ENCODE measurements around the gene SLC44A5. TPM values are rescaled to one million over a fixed set of nuclear protein-coding genes. Genes with fewer than 3 reads are reported as not detected.

Gene SLC44A5
- total and polyA plus RNA-seq, 10 of the 15 experiments (the other 5 are each of a cell fraction or from before 2014, with no cell fraction given): 0.04 to 1.3 TPM; not detected in 8

DNA sequence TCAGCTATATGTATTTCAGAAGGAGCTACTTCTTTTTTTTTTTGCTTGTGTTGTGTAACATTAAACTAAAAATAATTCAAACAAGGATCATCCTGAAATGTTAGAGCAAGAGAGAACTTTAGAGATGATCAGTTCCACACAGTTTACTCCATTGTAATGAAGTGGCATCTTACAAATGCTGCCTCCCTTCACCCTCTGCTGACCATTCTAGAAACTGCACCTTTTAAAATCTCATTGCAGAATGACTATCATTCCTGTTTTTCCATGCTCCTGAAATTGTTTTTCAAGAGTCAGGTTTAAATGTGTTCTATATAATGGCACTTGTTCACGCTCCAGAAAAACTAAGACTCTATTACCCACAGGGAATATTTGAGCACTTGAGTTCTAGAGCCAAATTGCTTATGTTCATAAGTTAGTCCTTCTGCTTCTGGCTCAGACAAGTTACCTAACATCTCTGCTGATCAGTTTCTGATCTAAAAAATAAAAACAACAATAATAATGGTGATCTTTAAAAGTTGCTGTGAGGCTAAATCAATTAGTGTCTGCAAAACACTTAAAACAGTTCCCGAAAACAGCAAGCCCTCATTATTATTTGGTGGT is 21.5 kb upstream of the SLC44A5 start:
- DNase-seq (ENCODE audit: low read depth, low spot score) (no peak), FAIRE-seq (peak; percentile 83), ATAC-seq (peak; percentile 79)
- BruUV-seq (replicated peaks): no TSS peak
- H3K9me3 ChIP-seq (replicated peaks; ENCODE audit: control insufficient read depth, insufficient read depth, low read length): no peaks in the 10 kb centered on the region
- ChIA-PET SMC1A (ENCODE audit: uncharacterized antibody, unreplicated experiment) (interaction anchor here (0.6 to 2.6 kb wide), 14 partner anchors 43 to 1480 kb away, joined by 3 to 14 read pairs (median 3); no protein-coding TSS in a partner anchor), CTCF (interaction anchor here (0.6 to 6.3 kb wide), 13 partner anchors 11 to 1460 kb away, joined by 3 to 71 read pairs (median 3); no protein-coding TSS in a partner anchor), POLR2A (interaction anchor here (1.0 kb wide), 1 partner anchor 200 kb away, joined by 3 read pairs; no protein-coding TSS in a partner anchor), RAD21 (ENCODE audit: unreplicated experiment) (interaction anchor here (0.9 to 1.4 kb wide), 3 partner anchors 291 to 367 kb away, joined by 3 to 6 read pairs (median 6); no protein-coding TSS in a partner anchor)
- no peak overlapping the region for H3K4me2 ChIP-seq (ENCODE audit: control insufficient read depth, insufficient read depth)
- no peaks in the 10 kb centered on the region for H3K79me2 ChIP-seq (ENCODE audit: control insufficient read depth, insufficient read depth, low read length)
- H3K4me1 ChIP-seq (ENCODE audit: control insufficient read depth, insufficient read depth, low read length): no peaks in the 10 kb centered on the region
- no peaks in the 10 kb centered on the region for H3K27me3 ChIP-seq (replicated peaks in 1 of 2; ENCODE audit: control insufficient read depth in 2 of 2, insufficient read depth in 2 of 2, low read length in 1 of 2)
- intact Hi-C loops (cut with micrococcal nuclease; ENCODE audit: unreplicated experiment) (loop anchor here (1.0 to 10.0 kb wide), 3 partner anchors 198 to 399 kb away; no protein-coding TSS in a partner anchor), in situ Hi-C loops (cut with MboI) (loop anchor here (10.0 kb wide), 1 partner anchor 368 kb away; no protein-coding TSS in a partner anchor)
- H4K20me1 ChIP-seq (ENCODE audit: control insufficient read depth, insufficient read depth): no peaks in the 10 kb centered on the region
- WGBS (ENCODE audit: insufficient coverage, insufficient replicate concordance, low lambda C conversion rate, missing lambda C conversion rate): 40% methylated on average over 2 of the region's 2 CpGs
- H3K9ac ChIP-seq (ENCODE audit: control insufficient read depth, insufficient read depth, low read length): no peak overlapping the region
- H2AFZ ChIP-seq (ENCODE audit: control insufficient read depth, low read depth, low read length): no peak overlapping the region
- H3K4me3 ChIP-seq: no peak overlapping the region
- no peak overlapping the region for H3K27ac ChIP-seq (ENCODE audit: control insufficient read depth, insufficient read depth)
- H3K36me3 ChIP-seq (ENCODE audit: control insufficient read depth in 2 of 2, insufficient read depth in 2 of 2, low read length in 1 of 2): no peaks in the 10 kb centered on the region
- TF ChIP-seq ETV6 (conservative IDR thresholded peaks at IDR 0.05 in 1 of 2, IDR thresholded peaks at IDR 0.05 in 1 of 2; ENCODE audit: borderline replicate concordance in 1 of 2, low read depth in 1 of 2) (no peak), BCL11A (IDR thresholded peaks at IDR 0.05; ENCODE audit: low read depth, low read length) (no peak), NR2C2 (IDR thresholded peaks at IDR 0.05; ENCODE audit: borderline replicate concordance, control insufficient read depth, insufficient read length, low read depth) (no peak), JUNB (IDR thresholded peaks at IDR 0.05) (no peak), PAX5 (IDR thresholded peaks at IDR 0.05; ENCODE audit: borderline replicate concordance, low read depth, low read length) (no peak), SMC3 (IDR thresholded peaks at IDR 0.05; ENCODE audit: borderline replicate concordance, low read length) (peak; percentile 79), YY1 (IDR thresholded peaks at IDR 0.05; ENCODE audit: low read depth, low read length) (no peak), MEF2B (IDR thresholded peaks at IDR 0.05; ENCODE audit: partially characterized antibody, poor library complexity, severe bottlenecking) (no peak), RAD21 (IDR thresholded peaks at IDR 0.05; ENCODE audit: insufficient read depth, low read depth, low read length) (peak; percentile 86)
- TF ChIP-seq, protein P1, sequence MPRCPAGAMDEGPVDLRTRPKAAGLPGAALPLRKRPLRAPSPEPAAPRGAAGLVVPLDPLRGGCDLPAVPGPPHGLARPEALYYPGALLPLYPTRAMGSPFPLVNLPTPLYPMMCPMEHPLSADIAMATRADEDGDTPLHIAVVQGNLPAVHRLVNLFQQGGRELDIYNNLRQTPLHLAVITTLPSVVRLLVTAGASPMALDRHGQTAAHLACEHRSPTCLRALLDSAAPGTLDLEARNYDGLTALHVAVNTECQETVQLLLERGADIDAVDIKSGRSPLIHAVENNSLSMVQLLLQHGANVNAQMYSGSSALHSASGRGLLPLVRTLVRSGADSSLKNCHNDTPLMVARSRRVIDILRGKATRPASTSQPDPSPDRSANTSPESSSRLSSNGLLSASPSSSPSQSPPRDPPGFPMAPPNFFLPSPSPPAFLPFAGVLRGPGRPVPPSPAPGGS (IDR thresholded peaks at IDR 0.05; ENCODE audit: borderline replicate concordance, insufficient read depth, low read depth, low read length, poor library complexity, severe bottlenecking): no peak
- TF ChIP-seq, protein P2, sequence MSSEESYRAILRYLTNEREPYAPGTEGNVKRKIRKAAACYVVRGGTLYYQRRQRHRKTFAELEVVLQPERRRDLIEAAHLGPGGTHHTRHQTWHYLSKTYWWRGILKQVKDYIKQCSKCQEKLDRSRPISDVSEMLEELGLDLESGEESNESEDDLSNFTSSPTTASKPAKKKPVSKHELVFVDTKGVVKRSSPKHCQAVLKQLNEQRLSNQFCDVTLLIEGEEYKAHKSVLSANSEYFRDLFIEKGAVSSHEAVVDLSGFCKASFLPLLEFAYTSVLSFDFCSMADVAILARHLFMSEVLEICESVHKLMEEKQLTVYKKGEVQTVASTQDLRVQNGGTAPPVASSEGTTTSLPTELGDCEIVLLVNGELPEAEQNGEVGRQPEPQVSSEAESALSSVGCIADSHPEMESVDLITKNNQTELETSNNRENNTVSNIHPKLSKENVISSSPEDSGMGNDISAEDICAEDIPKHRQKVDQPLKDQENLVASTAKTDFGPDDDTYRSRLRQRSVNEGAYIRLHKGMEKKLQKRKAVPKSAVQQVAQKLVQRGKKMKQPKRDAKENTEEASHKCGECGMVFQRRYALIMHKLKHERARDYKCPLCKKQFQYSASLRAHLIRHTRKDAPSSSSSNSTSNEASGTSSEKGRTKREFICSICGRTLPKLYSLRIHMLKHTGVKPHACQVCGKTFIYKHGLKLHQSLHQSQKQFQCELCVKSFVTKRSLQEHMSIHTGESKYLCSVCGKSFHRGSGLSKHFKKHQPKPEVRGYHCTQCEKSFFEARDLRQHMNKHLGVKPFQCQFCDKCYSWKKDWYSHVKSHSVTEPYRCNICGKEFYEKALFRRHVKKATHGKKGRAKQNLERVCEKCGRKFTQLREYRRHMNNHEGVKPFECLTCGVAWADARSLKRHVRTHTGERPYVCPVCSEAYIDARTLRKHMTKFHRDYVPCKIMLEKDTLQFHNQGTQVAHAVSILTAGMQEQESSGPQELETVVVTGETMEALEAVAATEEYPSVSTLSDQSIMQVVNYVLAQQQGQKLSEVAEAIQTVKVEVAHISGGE (CRISPR knock-in tag; IDR thresholded peaks at IDR 0.05): no peak
- TF ChIP-seq, protein P3, sequence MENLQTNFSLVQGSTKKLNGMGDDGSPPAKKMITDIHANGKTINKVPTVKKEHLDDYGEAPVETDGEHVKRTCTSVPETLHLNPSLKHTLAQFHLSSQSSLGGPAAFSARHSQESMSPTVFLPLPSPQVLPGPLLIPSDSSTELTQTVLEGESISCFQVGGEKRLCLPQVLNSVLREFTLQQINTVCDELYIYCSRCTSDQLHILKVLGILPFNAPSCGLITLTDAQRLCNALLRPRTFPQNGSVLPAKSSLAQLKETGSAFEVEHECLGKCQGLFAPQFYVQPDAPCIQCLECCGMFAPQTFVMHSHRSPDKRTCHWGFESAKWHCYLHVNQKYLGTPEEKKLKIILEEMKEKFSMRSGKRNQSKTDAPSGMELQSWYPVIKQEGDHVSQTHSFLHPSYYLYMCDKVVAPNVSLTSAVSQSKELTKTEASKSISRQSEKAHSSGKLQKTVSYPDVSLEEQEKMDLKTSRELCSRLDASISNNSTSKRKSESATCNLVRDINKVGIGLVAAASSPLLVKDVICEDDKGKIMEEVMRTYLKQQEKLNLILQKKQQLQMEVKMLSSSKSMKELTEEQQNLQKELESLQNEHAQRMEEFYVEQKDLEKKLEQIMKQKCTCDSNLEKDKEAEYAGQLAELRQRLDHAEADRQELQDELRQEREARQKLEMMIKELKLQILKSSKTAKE (IDR thresholded peaks at IDR 0.05; ENCODE audit: low read depth, poor library complexity, severe bottlenecking): no peak

Measured in GM12878 (cell line).